Naive thymus-derived CD8-positive, alpha-beta T cell (primary cell): ENCODE measurements around the gene PIEZO1. TPM values are rescaled to one million over a fixed set of nuclear protein-coding genes. Genes with fewer than 3 reads are reported as not detected.
"Not testable (repeated sequence)": the region's sequence is repeated elsewhere in the genome, so short reads cannot be mapped to it uniquely, and the experiment has no call there.

ENCODE experiments used
- ATAC-seq, 2 donors: fragments of 150-1000 bp; cut with Tn5 transposase in 1 of 2; sonication (Bioruptor Pico), chemical (Tn5 transposase) in 1 of 2; 1 replicate in 1 of 2; 2 replicates in 1 of 2; pipeline ENCODE4 v1.10.0; 2021; ENCODE audit warnings: mild to moderate bottlenecking in 2 of 2, moderate library complexity in 2 of 2
- POLR2A ChIA-PET: fragments of 350-600 bp; sonication (Branson Sonifier 250); formaldehyde crosslinking; loops from one replicate; lab custom pipeline; 2021; ENCODE audit warnings: antibody characterized with exemption; lab: Charles Lee
- DNase-seq, 10 donors: peaks; one replicate each; pipeline versions ENCODE4 v3.0.0 to v3.0.0-alpha.2; 2020 to 2022
- H3K27ac Mint-ChIP-seq, 10 donors: one replicate each; pipeline ENCODE4 v1.8.0; 2020 to 2022; ENCODE audit warnings: mild to moderate bottlenecking in 10 of 10, mixed read lengths in 10 of 10, moderate library complexity in 4 of 10, inconsistent platforms in 1 of 10
- H3K27me3 Mint-ChIP-seq, 5 donors: one replicate each; pipeline ENCODE4 v1.8.0; 2021 to 2022; ENCODE audit warnings: mixed read lengths in 5 of 5
- H3K36me3 Mint-ChIP-seq, 3 donors: one replicate each; pipeline ENCODE4 v1.8.0; 2020 to 2022; ENCODE audit warnings: mixed read lengths in 3 of 3, mild to moderate bottlenecking in 2 of 3, inconsistent platforms in 1 of 3
- H3K4me1 Mint-ChIP-seq, 4 donors: one replicate each; pipeline ENCODE4 v1.8.0; 2021 to 2022; ENCODE audit warnings: mixed read lengths in 4 of 4
- H3K4me3 Mint-ChIP-seq, 10 donors: one replicate each; pipeline ENCODE4 v1.8.0; 2020 to 2022; ENCODE audit warnings: mild to moderate bottlenecking in 10 of 10, mixed read lengths in 10 of 10, moderate library complexity in 6 of 10, inconsistent platforms in 1 of 10
- H3K9me3 Mint-ChIP-seq, 9 donors: one replicate each; pipeline ENCODE4 v1.8.0; 2020 to 2022; ENCODE audit warnings: mixed read lengths in 9 of 9, mild to moderate bottlenecking in 3 of 9, inconsistent platforms in 1 of 9, moderate library complexity in 1 of 9
- polyA plus RNA-seq, 3 donors: library from polyadenylated mRNA; unstranded; fragments of 300-500 nt; fragmentation: Illumina TruSeq; gene quantifications; one replicate each; pipeline ENCODE4 v1.2.3, GENCODE V29; 2021
- total RNA-seq, 8 experiments: library from RNA in 2 of 8; stranded (reverse) in 2 of 8; gene quantifications; one replicate each; pipeline ENCODE4 v1.2.3 and lab custom pipeline; 2021 to 2026

PIEZO1 gene
- total and polyA plus RNA-seq, 5 experiments from 2014 or later, result 2.4 to 94.5 (median 8.4) TPM

DNA sequence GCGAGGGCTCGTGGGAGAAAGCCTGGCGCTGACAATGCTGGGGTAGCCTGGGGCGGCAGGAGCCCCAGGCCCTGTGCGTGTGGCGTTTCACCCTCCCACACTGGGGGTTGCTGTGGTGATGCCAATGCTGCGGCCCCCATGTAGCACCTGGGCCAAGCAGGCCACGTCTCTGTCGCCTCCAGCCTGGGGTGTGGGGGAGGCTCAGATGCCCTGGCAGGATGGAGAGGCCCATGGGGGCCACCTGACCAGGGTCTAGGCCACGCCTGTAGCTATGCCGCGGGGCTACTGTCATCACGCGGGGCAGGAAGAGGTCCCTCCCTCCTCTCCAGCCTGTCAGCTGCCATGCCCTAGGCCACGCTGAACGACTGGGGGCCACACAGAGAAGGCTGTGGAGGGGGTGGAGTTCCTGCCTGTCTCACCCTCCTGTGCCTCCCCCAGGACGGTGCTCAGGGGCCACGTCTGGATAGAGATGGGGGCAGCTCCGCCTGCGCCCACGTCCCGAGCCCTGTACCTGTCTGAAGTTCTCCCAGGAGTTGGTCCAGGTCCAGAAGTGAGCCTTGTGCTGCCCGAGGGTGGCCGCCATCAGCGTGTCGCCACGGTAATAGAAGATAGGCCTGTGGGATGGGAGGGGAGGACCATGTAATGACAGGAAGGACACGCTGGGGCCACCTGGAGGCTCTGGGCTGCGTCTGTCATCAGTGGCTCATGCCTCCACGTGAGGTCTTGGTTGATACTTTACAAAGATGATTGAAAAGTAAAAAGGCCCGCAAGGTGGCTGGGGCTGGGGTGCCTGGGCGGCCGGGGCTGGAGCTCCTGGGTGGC lies 39.4 kb upstream of the PIEZO1 start:
- no peak for DNase-seq
- Mint-ChIP-seq H3K4me3 (no peak overlapping the region), H3K27me3 (no peaks in the 10 kb centered on the region), H3K9me3 (no peaks in the 10 kb centered on the region), H3K4me1 (peaks cover 0 to 2% (median 0%) of the 10 kb centered on the region in 4 donors), H3K36me3 (peaks cover 0 to 3% (median 2%) of the 10 kb centered on the region in 3 donors), H3K27ac (no peak overlapping the region)
- ATAC-seq, result no peak
- POLR2A ChIA-PET, result no interaction called here

DNA sequence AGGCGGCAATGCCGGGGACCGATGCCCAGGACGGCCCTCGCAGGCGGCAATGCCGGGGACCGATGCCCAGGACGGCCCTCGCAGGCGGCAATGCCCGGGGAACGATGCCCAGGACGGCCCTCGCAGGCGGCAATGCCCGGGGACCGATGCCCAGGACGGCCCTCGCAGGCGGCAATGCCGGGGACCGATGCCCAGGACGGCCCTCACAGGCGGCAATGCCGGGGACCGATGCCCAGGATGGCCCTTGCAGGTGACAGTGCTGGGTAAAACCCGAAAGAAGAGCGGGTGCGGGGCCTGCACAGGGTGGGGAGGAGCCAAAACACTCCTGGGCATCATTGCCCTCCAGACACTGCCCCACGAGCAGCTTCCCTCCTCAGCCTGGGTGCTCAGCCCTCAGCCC lies 38.6 kb upstream of the PIEZO1 start:
- ATAC-seq, H3K27me3 Mint-ChIP-seq, H3K27ac Mint-ChIP-seq, DNase-seq, POLR2A ChIA-PET, H3K9me3 Mint-ChIP-seq, H3K4me3 Mint-ChIP-seq, H3K4me1 Mint-ChIP-seq, H3K36me3 Mint-ChIP-seq: not testable (repeated sequence)

GRCh38 chr16:88822281-88823040 lies 37.4 kb upstream of the PIEZO1 start:
- ATAC-seq (no peak), DNase-seq (no peak)
- Mint-ChIP-seq H3K4me1 (peaks cover 0 to 2% (median 0%) of the 10 kb centered on the region in 4 donors), H3K9me3 (no peaks in the 10 kb centered on the region), H3K4me3 (no peak overlapping the region), H3K36me3 (peaks cover 0 to 3% (median 2%) of the 10 kb centered on the region in 3 donors), H3K27me3 (no peaks in the 10 kb centered on the region), H3K27ac (peak overlapping the region in 1 of 10 donors; percentile 40)
- POLR2A ChIA-PET, result interaction anchor here (0.7 kb wide), 1 partner anchor 11 kb away, joined by 3 read pairs; the partner anchor contains the start of gene APRT

DNA sequence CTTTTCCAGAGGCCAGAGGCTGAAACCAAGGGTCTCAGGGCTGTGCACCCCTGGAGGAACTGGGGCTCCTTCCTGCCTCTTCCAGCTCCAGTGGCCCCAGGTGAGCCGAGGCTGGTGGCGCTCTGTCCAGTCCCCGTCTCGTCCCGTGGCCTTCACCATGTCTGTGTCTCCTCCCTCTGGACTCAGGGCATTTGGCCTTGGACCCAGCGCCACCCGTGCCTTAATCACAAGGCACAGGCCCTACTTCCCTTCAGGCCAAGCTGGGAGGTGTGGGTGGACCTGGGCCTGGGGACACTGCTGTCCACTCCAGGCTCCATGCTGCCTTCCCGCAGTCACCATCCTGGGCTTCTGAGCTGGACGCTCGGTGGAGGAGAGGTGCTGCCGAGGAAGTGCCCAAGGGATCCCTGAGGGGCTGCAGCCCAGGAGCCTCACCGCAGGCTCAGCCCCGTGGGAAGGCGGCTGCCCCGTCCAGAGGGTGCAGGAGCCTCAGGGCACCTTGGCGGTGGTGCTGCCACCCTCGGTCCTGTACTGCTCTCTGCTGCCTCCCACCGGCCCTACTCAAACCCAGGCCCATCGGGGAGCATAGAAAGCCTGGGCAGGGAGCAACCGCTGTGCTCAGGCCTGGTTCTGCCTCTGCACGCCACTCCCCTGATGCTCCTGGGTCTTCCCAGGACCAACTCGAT lies 36.3 kb upstream of the PIEZO1 start:
- peaks cover 0 to 5% (median 2%) of the 10 kb centered on the region in 3 donors for H3K36me3 Mint-ChIP-seq
- no peak for ATAC-seq
- no peaks in the 10 kb centered on the region for H3K9me3 Mint-ChIP-seq
- H3K4me3 Mint-ChIP-seq, result no peak overlapping the region
- no peaks in the 10 kb centered on the region for H3K27me3 Mint-ChIP-seq
- H3K27ac Mint-ChIP-seq, result no peak overlapping the region
- DNase-seq, result no peak
- peaks cover 0 to 2% (median 0%) of the 10 kb centered on the region in 4 donors for H3K4me1 Mint-ChIP-seq
- POLR2A ChIA-PET, result interaction anchor here (0.7 to 1.7 kb wide), 3 partner anchors 9 to 40 kb away, joined by 3 to 4 read pairs (median 3); partner anchors contain the start of genes APRT and CDT1

DNA sequence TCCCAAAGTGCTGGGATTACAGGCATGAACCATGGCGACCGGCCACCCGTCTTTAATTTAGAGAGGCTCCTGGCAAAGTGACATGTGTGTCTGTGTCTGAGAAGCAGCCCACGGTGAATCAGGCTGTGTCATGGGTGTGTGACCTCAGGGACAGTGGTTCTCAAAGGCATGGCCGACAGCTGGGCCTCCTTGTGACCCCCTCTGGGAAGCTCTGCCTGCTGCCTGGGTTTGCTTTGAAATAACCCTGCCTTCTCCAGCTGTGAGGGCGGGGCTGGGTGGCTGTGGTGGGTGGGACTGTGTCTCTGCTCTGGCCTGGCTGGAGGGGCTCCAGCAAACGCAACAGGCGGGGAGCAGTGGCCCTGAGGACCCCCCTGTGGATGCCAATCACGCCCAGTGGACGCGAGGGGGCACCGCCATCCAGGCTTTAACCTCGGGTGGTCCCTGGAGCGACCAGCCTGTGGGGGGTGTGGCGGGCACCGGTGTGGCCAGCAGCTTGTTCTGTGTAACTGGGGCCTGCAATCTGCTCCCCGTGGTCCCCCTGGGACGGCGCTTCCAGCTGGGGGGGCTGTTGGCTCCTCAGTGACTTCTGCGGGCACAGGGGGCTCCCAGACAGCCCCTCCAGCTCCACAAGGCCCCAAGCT lies 35.5 kb upstream of the PIEZO1 start:
- Mint-ChIP-seq H3K27ac (peak overlapping the region in 1 of 10 donors; percentile 40), H3K4me3 (no peak overlapping the region), H3K27me3 (no peaks in the 10 kb centered on the region), H3K36me3 (peaks cover 0 to 3% (median 2%) of the 10 kb centered on the region in 3 donors), H3K4me1 (no peaks in the 10 kb centered on the region), H3K9me3 (no peaks in the 10 kb centered on the region)
- DNase-seq (no peak), ATAC-seq (no peak)
- POLR2A ChIA-PET, result interaction anchor here (1.7 kb wide), 1 partner anchor 17 kb away, joined by 4 read pairs; the partner anchor contains the start of gene CDT1

DNA sequence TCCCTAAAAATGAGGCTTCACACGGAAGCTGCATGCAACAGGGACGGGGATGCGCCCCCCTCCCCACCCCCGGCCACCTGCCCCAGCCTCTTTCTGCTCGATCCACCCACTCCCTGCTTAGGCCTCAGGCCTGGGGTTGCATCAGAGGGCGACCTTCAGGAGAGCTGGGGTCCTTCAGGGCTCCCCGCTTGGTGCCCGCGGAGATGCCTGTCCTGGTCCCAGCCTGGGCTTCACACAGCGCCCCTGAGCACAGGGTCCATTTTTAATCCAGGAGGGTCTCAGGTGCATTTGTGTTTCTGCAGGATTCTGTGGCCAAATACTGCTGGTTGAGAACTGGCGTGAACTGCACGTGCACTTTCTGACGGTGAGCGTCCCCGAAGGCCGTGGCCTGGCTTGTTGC lies 34.1 kb upstream of the PIEZO1 start:
- Mint-ChIP-seq H3K27me3 (no peaks in the 10 kb centered on the region), H3K4me3 (no peak overlapping the region), H3K36me3 (peaks cover 0 to 3% (median 2%) of the 10 kb centered on the region in 3 donors), H3K9me3 (no peaks in the 10 kb centered on the region), H3K4me1 (no peaks in the 10 kb centered on the region), H3K27ac (no peak overlapping the region)
- ATAC-seq (no peak), DNase-seq (no peak)
- POLR2A ChIA-PET, result interaction anchor here (0.5 kb wide), 1 partner anchor 27 kb away, joined by 8 read pairs; no protein-coding TSS in a partner anchor

- H3K4me3 Mint-ChIP-seq, result no peak overlapping the region
- POLR2A ChIA-PET, result interaction anchor here (0.5 to 2.7 kb wide), 2 partner anchors 16 to 39 kb away, joined by 4 to 11 read pairs; partner anchors contain the start of genes GALNS and TRAPPC2L
Measured at GRCh38 chr16:88818575-88818874, 33.5 kb upstream of the PIEZO1 start.

DNA sequence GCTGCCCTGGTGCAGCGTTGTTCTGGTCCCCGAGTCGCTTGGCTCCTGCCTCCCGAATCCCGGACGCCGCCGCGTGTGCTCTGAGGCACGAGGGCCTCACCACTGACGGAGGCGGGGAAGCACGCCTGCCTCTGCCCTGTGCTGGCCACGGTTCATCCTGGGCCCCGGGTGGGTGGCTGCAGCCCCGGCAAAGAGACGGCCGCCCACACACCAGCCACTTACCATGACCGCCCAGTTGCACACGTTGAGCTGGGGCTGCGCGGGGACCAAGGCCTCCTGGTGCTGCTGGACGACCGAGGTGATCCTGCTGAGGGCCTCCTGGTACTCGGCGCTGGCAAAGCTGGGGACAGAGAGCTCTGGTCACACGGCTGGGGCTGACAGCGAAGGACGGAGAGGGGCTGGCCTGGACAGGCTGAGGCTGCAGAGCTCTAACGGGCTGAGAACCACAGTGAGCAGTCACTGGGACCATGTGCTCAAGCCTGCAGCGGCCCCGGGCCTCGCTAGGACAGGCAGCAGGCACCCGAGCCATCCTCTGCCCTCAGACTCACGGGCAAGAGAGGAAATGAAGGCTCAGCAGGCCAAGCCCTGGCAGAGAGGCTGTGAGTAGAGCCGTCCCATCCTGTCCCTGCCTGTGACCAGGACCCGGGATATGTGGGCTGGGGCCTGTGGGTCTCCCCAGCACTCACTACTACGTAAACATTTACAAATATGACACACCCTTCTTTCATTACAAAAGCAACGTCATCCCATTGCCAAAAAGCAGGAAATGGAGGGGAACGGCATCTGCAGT lies 33.0 kb upstream of the PIEZO1 start:
- DNase-seq, result no peak
- peaks cover 0 to 3% (median 0%) of the 10 kb centered on the region in 4 donors for H3K4me1 Mint-ChIP-seq
- no peak overlapping the region for H3K4me3 Mint-ChIP-seq
- H3K27ac Mint-ChIP-seq, result peak overlapping the region in 1 of 10 donors; percentile 37
- H3K36me3 Mint-ChIP-seq, result peaks cover 0 to 3% (median 2%) of the 10 kb centered on the region in 3 donors
- no peak for ATAC-seq
- H3K27me3 Mint-ChIP-seq, result no peaks in the 10 kb centered on the region
- POLR2A ChIA-PET, result interaction anchor here (0.5 to 2.7 kb wide), 2 partner anchors 15 to 40 kb away, joined by 4 to 11 read pairs; partner anchors contain the start of genes GALNS and TRAPPC2L
- no peaks in the 10 kb centered on the region for H3K9me3 Mint-ChIP-seq

More at GRCh38 chr16:88818575-88818874, 33.5 kb upstream of the PIEZO1 start:
- peak overlapping the region in 1 of 10 donors; percentile 19 for H3K27ac Mint-ChIP-seq
- H3K36me3 Mint-ChIP-seq, result peaks cover 0 to 3% (median 2%) of the 10 kb centered on the region in 3 donors
- DNase-seq, result no peak
- H3K9me3 Mint-ChIP-seq, result no peaks in the 10 kb centered on the region
- no peaks in the 10 kb centered on the region for H3K27me3 Mint-ChIP-seq
- no peak for ATAC-seq
- H3K4me1 Mint-ChIP-seq, result peaks cover 0 to 3% (median 0%) of the 10 kb centered on the region in 4 donors

- DNase-seq (no peak), ATAC-seq (no peak)
- H3K4me1 Mint-ChIP-seq, result peaks cover under 1 to 7% (median 4%) of the 10 kb centered on the region in 4 donors
- peaks cover 0 to 3% (median 0%) of the 10 kb centered on the region in 3 donors for H3K36me3 Mint-ChIP-seq
- H3K9me3 Mint-ChIP-seq, result no peaks in the 10 kb centered on the region
- H3K27ac Mint-ChIP-seq, result no peak overlapping the region
- POLR2A ChIA-PET, result interaction anchor here (1.0 to 2.7 kb wide), 2 partner anchors 41 to 401 kb away, joined by 3 to 11 read pairs; partner anchors contain the start of genes GALNS, TRAPPC2L and ZNF778
- H3K27me3 Mint-ChIP-seq, result no peaks in the 10 kb centered on the region
- H3K4me3 Mint-ChIP-seq, result no peak overlapping the region
Measured at GRCh38 chr16:88816736-88817535, 31.9 kb upstream of the PIEZO1 start.

DNA sequence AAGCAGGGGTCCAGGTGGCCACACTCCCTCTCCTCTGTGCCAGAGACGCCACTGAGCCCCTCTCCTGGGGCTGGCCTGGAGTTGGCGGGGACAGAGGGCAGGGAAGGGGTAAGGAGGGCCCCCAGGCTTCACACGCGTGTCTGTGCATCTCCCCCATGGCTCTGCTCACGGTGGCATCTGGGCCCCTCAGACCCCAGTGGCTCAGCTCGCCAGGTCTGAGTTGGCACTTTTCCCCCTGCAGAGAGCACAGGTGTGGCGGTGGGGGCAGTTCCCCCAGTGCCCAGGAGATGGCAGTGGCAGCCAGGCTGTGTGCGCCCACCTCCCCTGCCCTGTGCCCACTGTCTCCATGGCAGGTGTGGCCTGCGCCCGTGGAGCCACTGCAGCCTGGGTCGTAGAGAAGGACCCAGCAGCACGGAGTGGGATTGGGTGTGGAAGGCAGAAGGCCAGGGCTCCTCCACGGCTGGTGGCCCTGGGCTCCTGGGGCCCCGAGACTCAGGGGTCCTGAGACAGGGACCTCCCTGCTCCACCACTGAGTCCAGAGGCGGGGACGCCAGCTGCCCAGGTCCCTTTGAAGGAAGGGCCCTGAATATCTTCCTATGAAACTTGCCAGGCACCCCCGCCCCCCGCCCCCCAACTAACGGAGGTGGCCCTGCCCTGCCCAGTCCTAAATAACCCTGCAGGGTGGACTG lies 31.0 kb upstream of the PIEZO1 start:
- Mint-ChIP-seq H3K27ac (no peak overlapping the region), H3K4me3 (peak overlapping the region in 1 of 10 donors; percentile 48), H3K4me1 (peaks cover 1 to 9% (median 7%) of the 10 kb centered on the region in 4 donors), H3K36me3 (peaks cover 0 to 1% (median 0%) of the 10 kb centered on the region in 3 donors), H3K9me3 (no peaks in the 10 kb centered on the region), H3K27me3 (no peaks in the 10 kb centered on the region)
- ATAC-seq, result peak in 1 of 2 donors; percentile 17
- POLR2A ChIA-PET, result interaction anchor here (0.9 to 2.7 kb wide), 3 partner anchors 42 to 402 kb away, joined by 3 to 11 read pairs (median 8); partner anchors contain the start of genes GALNS, TRAPPC2L and ZNF778
- DNase-seq, result peak in 9 of 10 donors; percentile 42 to 77 (median 63)
